Measurements from ENCODE around the gene TMEM201.
A peak's percentile ranks its signal among the peaks of the same experiment; 100 is the strongest.

The TMEM201 gene

GRCh38 chr1:9654834-9655723 lies 66.4 kb downstream of the TMEM201 start:
- no peak for FAIRE-seq

GRCh38 chr1:9655836-9656235 lies 67.1 kb downstream of the TMEM201 start:
- no peak for FAIRE-seq

GRCh38 chr1:9657521-9658032 lies 68.9 kb downstream of the TMEM201 start:
- FAIRE-seq = no peak

GRCh38 chr1:9658199-9658598 lies 69.5 kb downstream of the TMEM201 start:
- no peak for FAIRE-seq

- peak; percentile 15 for FAIRE-seq
Observed at GRCh38 chr1:9659328-9659727, 70.6 kb downstream of the TMEM201 start.

GRCh38 chr1:9663257-9663656 lies 74.5 kb downstream of the TMEM201 start:
- FAIRE-seq = no peak
